NCI-H1436 (cell line): ENCODE data around the gene FILIP1.
A peak's percentile ranks its signal among the peaks of the same experiment; 100 is the strongest.

ENCODE experiments used
- DNase-seq: peaks from one replicate; lab custom pipeline; 2025; lab: John Stamatoyannopoulos, UW

Gene FILIP1

GRCh38 chr6:75291744-75292143 lies 201.9 kb downstream of the FILIP1 start:
- no peak for DNase-seq

- no peak for DNase-seq
Observed at GRCh38 chr6:75291331-75291730, 202.3 kb downstream of the FILIP1 start.

GRCh38 chr6:75290136-75290945 lies 203.3 kb downstream of the FILIP1 start:
- no peak for DNase-seq

GRCh38 chr6:75288023-75288422 lies 205.6 kb downstream of the FILIP1 start:
- no peak for DNase-seq

GRCh38 chr6:75287424-75287823 lies 206.2 kb downstream of the FILIP1 start:
- DNase-seq, result no peak

- DNase-seq, result no peak
Observed at GRCh38 chr6:75286955-75287354, 206.6 kb downstream of the FILIP1 start.

GRCh38 chr6:75285283-75285639 lies 208.3 kb downstream of the FILIP1 start:
- no peak for DNase-seq

GRCh38 chr6:75284632-75285282 lies 208.8 kb downstream of the FILIP1 start, which contains the start of gene TMEM30A:
Gene TMEM30A, minus strand, starts transcription at chr6:75284792. Its CDS starts 154 bp downstream, at chr6:75284638.
- peak; percentile 97 for DNase-seq

- peak; percentile 6 for DNase-seq
Observed at GRCh38 chr6:75283907-75284631, 209.5 kb downstream of the FILIP1 start.

- DNase-seq, result no peak
Observed at GRCh38 chr6:75282706-75283105, 210.9 kb downstream of the FILIP1 start.

- DNase-seq, result no peak
Observed at GRCh38 chr6:75281653-75282052, 211.9 kb downstream of the FILIP1 start.

- DNase-seq, result no peak
Observed at GRCh38 chr6:75280131-75280855, 213.3 kb downstream of the FILIP1 start.

GRCh38 chr6:75279418-75279817 lies 214.2 kb downstream of the FILIP1 start:
- no peak for DNase-seq

GRCh38 chr6:75278474-75279077 lies 215.0 kb downstream of the FILIP1 start:
- DNase-seq, result no peak

GRCh38 chr6:75275067-75275466 lies 218.5 kb downstream of the FILIP1 start:
- DNase-seq, result no peak

- no peak for DNase-seq
Observed at GRCh38 chr6:75273009-75273408, 220.6 kb downstream of the FILIP1 start.

- DNase-seq, result no peak
Observed at GRCh38 chr6:75272145-75272840, 221.3 kb downstream of the FILIP1 start.

GRCh38 chr6:75268988-75269354 lies 224.6 kb downstream of the FILIP1 start:
- DNase-seq, result no peak

GRCh38 chr6:75268121-75268987 lies 225.2 kb downstream of the FILIP1 start:
- no peak for DNase-seq

GRCh38 chr6:75267461-75267860 lies 226.1 kb downstream of the FILIP1 start:
- no peak for DNase-seq
